ENCODE results near the gene WWOX. TPM values are rescaled to one million over a fixed set of nuclear protein-coding genes. Genes with fewer than 3 reads are reported as not detected.

WWOX gene
- total and polyA plus RNA-seq, 2 of the 4 experiments (the other 2 are of a cell fraction) = 2.7 to 5.4 TPM

GRCh38 chr16:78738557-78738956 is 639.1 kb downstream of the WWOX start:
- intact Hi-C loops (cut with micrococcal nuclease) = no loop called here
- no peak overlapping the region for H2AFZ ChIP-seq (replicated peaks; ENCODE audit: low read length, poor library complexity)
- in situ Hi-C loops (cut with MboI; ENCODE audit: low sequenced_read_pairs) = no loop called here
- no peak overlapping the region for H2AK5ac ChIP-seq (ENCODE audit: low read depth, low read length)
- H2BK20ac ChIP-seq (ENCODE audit: low read depth, low read length) = no peak overlapping the region
- H2BK5ac ChIP-seq (ENCODE audit: low read depth, low read length, poor library complexity, severe bottlenecking) = no peak overlapping the region
- no peaks in the 10 kb centered on the region for H3K27me3 ChIP-seq (ENCODE audit: control insufficient read depth, insufficient read depth, low read length)
- ATAC-seq (ENCODE audit: low read depth) (no peak), DNase-seq (no peak)
- H3K18ac ChIP-seq (ENCODE audit: low read depth, low read length) = no peak overlapping the region
- H4K91ac ChIP-seq (ENCODE audit: insufficient read depth, low read depth, low read length) = no peak overlapping the region
- no peak overlapping the region for H4K8ac ChIP-seq (ENCODE audit: low read depth in 2 of 2, low read length in 2 of 2)
- dilution Hi-C loops (cut with HindIII; ENCODE audit: low sequenced_read_pairs, unreplicated experiment) = no loop called here
- no peak overlapping the region for H2BK15ac ChIP-seq (ENCODE audit: low read depth, low read length)
- no peak for TF ChIP-seq MAZ (IDR thresholded peaks at IDR 0.05; ENCODE audit: borderline replicate concordance, low read depth, low read length)
- no peak for TF ChIP-seq NFE2L2 (IDR thresholded peaks at IDR 0.05; ENCODE audit: low read depth, low read length)
- TF ChIP-seq CEBPB (IDR thresholded peaks at IDR 0.05; ENCODE audit: low read depth, low read length) = no peak
- TF ChIP-seq RCOR1 (IDR thresholded peaks at IDR 0.05; ENCODE audit: insufficient replicate concordance, low read length) = no peak
- TF ChIP-seq, protein P1, sequence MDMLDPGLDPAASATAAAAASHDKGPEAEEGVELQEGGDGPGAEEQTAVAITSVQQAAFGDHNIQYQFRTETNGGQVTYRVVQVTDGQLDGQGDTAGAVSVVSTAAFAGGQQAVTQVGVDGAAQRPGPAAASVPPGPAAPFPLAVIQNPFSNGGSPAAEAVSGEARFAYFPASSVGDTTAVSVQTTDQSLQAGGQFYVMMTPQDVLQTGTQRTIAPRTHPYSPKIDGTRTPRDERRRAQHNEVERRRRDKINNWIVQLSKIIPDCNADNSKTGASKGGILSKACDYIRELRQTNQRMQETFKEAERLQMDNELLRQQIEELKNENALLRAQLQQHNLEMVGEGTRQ (IDR thresholded peaks at IDR 0.05; ENCODE audit: low read depth, low read length) = no peak
- TF ChIP-seq BHLHE40 (IDR thresholded peaks at IDR 0.05; ENCODE audit: low read depth, low read length) = no peak
- TF ChIP-seq SMC3 (IDR thresholded peaks at IDR 0.05; ENCODE audit: low read depth, low read length) = no peak
- TF ChIP-seq RFX5 (IDR thresholded peaks at IDR 0.05; ENCODE audit: low read depth, low read length) = no peak
- no peaks in the 10 kb centered on the region; the same call in 1 of the 2 replicates for H3K4me1 ChIP-seq (ENCODE audit: control insufficient read depth, insufficient read depth, low read length)
- WGBS, 2 experiments (ENCODE audit: extremely low coverage in 2 of 2, insufficient read length in 1 of 2) = 100% methylated on average over 2 of the region's 5 CpGs; no CpG with 5 or more reads in 1 of the 2 experiments
- no peak overlapping the region for H2AK9ac ChIP-seq (replicated peaks; ENCODE audit: low read depth, low read length, poor library complexity)
- CTCF ChIA-PET = no interaction called here
- no peaks in the 10 kb centered on the region for H3K9me1 ChIP-seq (ENCODE audit: insufficient read depth, low read length)
- BruUV-seq (replicated peaks) = no TSS peak
- no peak overlapping the region for H3K27ac ChIP-seq (ENCODE audit: insufficient read depth, low read length)
- H3K9ac ChIP-seq (ENCODE audit: low read depth, low read length) = no peak overlapping the region
- no peak overlapping the region for H3K14ac ChIP-seq (replicated peaks; ENCODE audit: low read depth, low read length)
- H3K4ac ChIP-seq (ENCODE audit: low read depth, low read length) = no peak overlapping the region
- no peak overlapping the region for H4K5ac ChIP-seq (ENCODE audit: low read depth, low read length)
- H2BK120ac ChIP-seq (ENCODE audit: low read depth, low read length) = no peak overlapping the region
- H3K79me1 ChIP-seq (ENCODE audit: low read depth in 1 of 2, low read length in 2 of 2) = no peaks in the 10 kb centered on the region
- H3K36me3 ChIP-seq (ENCODE audit: control insufficient read depth, insufficient read depth, low read length) = no peaks in the 10 kb centered on the region
- no peak overlapping the region for H3K56ac ChIP-seq (ENCODE audit: extremely low read depth, insufficient read depth, low read length)
- H4K20me1 ChIP-seq (ENCODE audit: insufficient read depth, low read length) = no peaks in the 10 kb centered on the region
- POLR2A ChIA-PET (ENCODE audit: unreplicated experiment) = no interaction called here
- H3K9me3 ChIP-seq (ENCODE audit: control insufficient read depth, insufficient read depth, low read length) = peaks cover 32% of the 10 kb centered on the region; the same call in 1 of the 2 replicates
- no peak overlapping the region for H3K4me3 ChIP-seq (ENCODE audit: insufficient read depth, low read depth, low read length)
- H3K4me2 ChIP-seq (ENCODE audit: low read depth, low read length) = no peak overlapping the region
- no peak overlapping the region for H3K23ac ChIP-seq (ENCODE audit: low read depth, low read length)
